CD14-positive monocyte (primary cell): Measurements from ENCODE around the gene VCAN. TPM values are rescaled to one million over a fixed set of nuclear protein-coding genes. Genes with fewer than 3 reads are reported as not detected.

Source experiments
- DNase-seq, 3 donors: peaks; one replicate each; pipeline ENCODE4 v3.0.0-alpha.2; 2011 to 2022
- H2AFZ ChIP-seq: 2 replicates; pipeline ENCODE4 v1.6.0; 2012; ENCODE audit warnings: mild to moderate bottlenecking, low read depth, low read length, inconsistent platforms; ENCODE audit not compliant: insufficient read depth, poor library complexity, severe bottlenecking
- H3K27ac ChIP-seq, 2 donors: 1 replicate in 1 of 2; 2 replicates in 1 of 2; pipeline ENCODE4 v1.5.1; 2012 to 2013; ENCODE audit warnings: low read length in 2 of 2, control low read depth in 1 of 2, inconsistent platforms in 1 of 2, low read depth in 1 of 2, mild to moderate bottlenecking in 1 of 2
- H3K27me3 ChIP-seq, 2 donors: one replicate each; pipeline versions ENCODE4 v1.6.0 to v1.6.1; 2011 to 2013; ENCODE audit warnings: low read length in 2 of 2; ENCODE audit not compliant: control insufficient read depth in 2 of 2, insufficient read depth in 2 of 2
- H3K36me3 ChIP-seq, 2 donors: replicated peaks in 1 of 2; 1 replicate in 1 of 2; 2 replicates in 1 of 2; pipeline versions ENCODE4 v1.5.1 to v1.6.1; 2012 to 2013; ENCODE audit warnings: low read length in 2 of 2, control low read depth in 1 of 2, inconsistent platforms in 1 of 2, mild to moderate bottlenecking in 1 of 2; ENCODE audit not compliant: insufficient read depth in 2 of 2, control insufficient read depth in 1 of 2
- H3K4me1 ChIP-seq, 2 donors: 1 replicate in 1 of 2; 2 replicates in 1 of 2; pipeline versions ENCODE4 v1.5.1 to v1.6.1; 2012 to 2013; ENCODE audit warnings: low read length in 2 of 2, control low read depth in 1 of 2, inconsistent platforms in 1 of 2, mild to moderate bottlenecking in 1 of 2, moderate library complexity in 1 of 2; ENCODE audit not compliant: insufficient read depth in 2 of 2, control insufficient read depth in 1 of 2
- H3K4me2 ChIP-seq: replicated peaks from 2 replicates; pipeline ENCODE3; 2012; ENCODE audit warnings: low read length, moderate library complexity, mild to moderate bottlenecking; ENCODE audit not compliant: poor library complexity, severe bottlenecking; ENCODE audit errors: extremely low read depth
- H3K4me3 ChIP-seq, 3 experiments: fragments of 200-600 bp in 1 of 3; sonication (generic) in 1 of 3; replicated peaks in 1 of 3; 1 replicate in 2 of 3; 2 replicates in 1 of 3; pipeline ENCODE4 v1.5.1; 2011 to 2013; ENCODE audit warnings: low read length in 3 of 3, mild to moderate bottlenecking in 3 of 3, control low read depth in 2 of 3, low read depth in 2 of 3, inconsistent platforms in 1 of 3, moderate library complexity in 1 of 3
- H3K79me2 ChIP-seq: 2 replicates; pipeline ENCODE4 v1.6.0; 2012; ENCODE audit warnings: mild to moderate bottlenecking, control low read depth, inconsistent platforms, low read length, moderate library complexity; ENCODE audit not compliant: insufficient read depth
- H3K9ac ChIP-seq: 2 replicates; pipeline ENCODE4 v1.6.0; 2017; ENCODE audit warnings: low read length, mild to moderate bottlenecking; ENCODE audit not compliant: insufficient read depth, poor library complexity, severe bottlenecking
- H3K9me3 ChIP-seq, 2 donors: replicated peaks in 1 of 2; 1 replicate in 1 of 2; 2 replicates in 1 of 2; pipeline versions ENCODE4 v1.5.1 to v1.6.1; 2012 to 2013; ENCODE audit warnings: low read length in 2 of 2, control low read depth in 1 of 2; ENCODE audit not compliant: control insufficient read depth in 1 of 2, insufficient read depth in 1 of 2
- H4K20me1 ChIP-seq: 2 replicates; pipeline ENCODE4 v1.6.0; 2012; ENCODE audit warnings: mild to moderate bottlenecking, low read length, control low read depth, moderate library complexity; ENCODE audit not compliant: insufficient read depth
- H3K27ac Mint-ChIP-seq, 7 donors: one replicate each; pipeline ENCODE4 v1.8.0; 2020; ENCODE audit warnings: mild to moderate bottlenecking in 7 of 7, mixed read lengths in 7 of 7, moderate library complexity in 6 of 7, inconsistent platforms in 2 of 7
- H3K27me3 Mint-ChIP-seq, 3 donors: one replicate each; pipeline ENCODE4 v1.8.0; 2021 to 2022; ENCODE audit warnings: low read depth in 3 of 3, mild to moderate bottlenecking in 3 of 3, mixed read lengths in 3 of 3, moderate library complexity in 3 of 3, inconsistent platforms in 1 of 3
- H3K36me3 Mint-ChIP-seq, 2 donors: one replicate each; pipeline ENCODE4 v1.8.0; 2020; ENCODE audit warnings: mixed read lengths in 2 of 2, inconsistent platforms in 1 of 2, mild to moderate bottlenecking in 1 of 2
- H3K4me1 Mint-ChIP-seq: one replicate; pipeline ENCODE4 v1.8.0; 2020; ENCODE audit warnings: mild to moderate bottlenecking, mixed read lengths
- H3K4me3 Mint-ChIP-seq, 2 donors: one replicate each; pipeline ENCODE4 v1.8.0; 2020; ENCODE audit warnings: mild to moderate bottlenecking in 2 of 2, mixed read lengths in 2 of 2, moderate library complexity in 1 of 2
- H3K9me3 Mint-ChIP-seq, 7 donors: one replicate each; pipeline ENCODE4 v1.8.0; 2020 to 2022; ENCODE audit warnings: mixed read lengths in 7 of 7, mild to moderate bottlenecking in 6 of 7, moderate library complexity in 6 of 7, inconsistent platforms in 2 of 7
- WGBS: methylation state at CpG from one replicate; pipeline ENCODE4 v1.1.5; 2013; ENCODE audit warnings: missing lambda C conversion rate; ENCODE audit not compliant: insufficient coverage; 5-methylcytosine and 5-hydroxymethylcytosine counted together
- intact Hi-C, 2 donors: fragments of 100-400 bp; cut with micrococcal nuclease; formaldehyde crosslinking; loops; one replicate each; pipeline versions ENCODE4 v1.15.0 to v1.15.1; 2023
- polyA plus RNA-seq, 3 donors: library from polyadenylated mRNA; depleted of rRNA in 1 of 3; unstranded in 2 of 3; stranded (reverse) in 1 of 3; fragments of 300-500 nt in 2 of 3; fragments of >200 nt in 1 of 3; fragmentation: Illumina TruSeq in 2 of 3; gene quantifications; 1 replicate in 2 of 3; 2 replicates in 1 of 3; pipeline ENCODE4 v1.2.3, GENCODE V29; 2012 to 2021
- TF ChIP-seq, protein P1 (sequence below): fragments of 200-600 bp; IDR thresholded peaks from one replicate; pipeline ENCODE4 v1.8.0; 2022; ENCODE audit warnings: antibody characterized with exemption, mild to moderate bottlenecking

VCAN gene
- polyA plus RNA-seq, 3 donors, result 417 to 844 (median 630) TPM

DNA sequence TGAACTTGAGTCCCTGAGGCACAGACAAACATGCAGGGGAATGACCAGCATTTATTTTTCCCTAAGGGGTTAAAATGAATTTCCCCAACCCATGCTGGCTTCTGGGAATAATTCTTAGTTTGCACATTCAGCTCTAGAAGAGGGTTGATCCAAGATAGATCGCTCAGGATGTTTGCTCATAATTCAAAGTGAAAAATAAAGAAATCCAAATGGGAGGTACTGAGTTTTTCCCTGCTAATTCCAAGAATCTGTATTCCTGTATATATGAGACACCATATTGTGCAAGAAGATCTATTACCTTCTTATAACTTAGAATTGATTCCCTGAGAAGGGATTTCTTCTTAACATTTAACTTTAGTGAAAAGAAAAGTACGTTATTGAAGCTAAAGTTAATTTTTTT, 96.2 kb downstream of the VCAN start:
- intact Hi-C loops, result loop anchor here in 1 of 2 donors (10.0 kb wide), 1 partner anchor 53 kb away; no protein-coding TSS in a partner anchor
- H3K4me1 Mint-ChIP-seq, result no peaks in the 10 kb centered on the region

DNA sequence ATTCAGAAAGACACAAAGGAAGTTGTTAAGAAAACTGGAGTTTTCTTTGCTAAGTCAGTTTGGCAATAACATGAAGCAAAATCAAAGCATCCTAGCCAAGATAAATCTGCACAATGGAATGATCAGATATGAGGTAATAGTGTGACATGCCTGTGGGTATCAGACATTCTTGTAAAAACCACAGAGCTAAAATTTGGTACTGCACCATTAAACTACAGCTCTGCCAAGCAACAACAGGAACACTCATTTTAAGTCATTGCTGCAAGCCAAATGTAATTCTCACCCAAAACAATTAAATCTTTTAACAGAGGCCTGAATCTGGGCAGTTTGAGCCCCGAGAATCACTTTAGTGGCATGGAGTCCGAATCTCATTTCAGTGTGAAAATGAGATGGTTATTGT, 96.6 kb downstream of the VCAN start:
- H3K36me3 ChIP-seq, result peaks cover 98 to 99% of the 10 kb centered on the region in 2 donors
- no peak overlapping the region for H2AFZ ChIP-seq
- Mint-ChIP-seq H3K4me3 (no peak overlapping the region), H3K27ac (no peak overlapping the region), H3K27me3 (no peaks in the 10 kb centered on the region), H3K4me1 (no peaks in the 10 kb centered on the region), H3K36me3 (peaks cover 85 to 93% of the 10 kb centered on the region in 2 donors), H3K9me3 (no peaks in the 10 kb centered on the region)
- intact Hi-C loops, result loop anchor here in 1 of 2 donors (10.0 kb wide), 1 partner anchor 53 kb away; no protein-coding TSS in a partner anchor
- no peaks in the 10 kb centered on the region for H3K4me1 ChIP-seq
- peaks cover 99% of the 10 kb centered on the region for H4K20me1 ChIP-seq
- no peak overlapping the region for H3K9ac ChIP-seq
- DNase-seq, result no peak
- no peak overlapping the region for H3K4me3 ChIP-seq
- TF ChIP-seq, protein P1, sequence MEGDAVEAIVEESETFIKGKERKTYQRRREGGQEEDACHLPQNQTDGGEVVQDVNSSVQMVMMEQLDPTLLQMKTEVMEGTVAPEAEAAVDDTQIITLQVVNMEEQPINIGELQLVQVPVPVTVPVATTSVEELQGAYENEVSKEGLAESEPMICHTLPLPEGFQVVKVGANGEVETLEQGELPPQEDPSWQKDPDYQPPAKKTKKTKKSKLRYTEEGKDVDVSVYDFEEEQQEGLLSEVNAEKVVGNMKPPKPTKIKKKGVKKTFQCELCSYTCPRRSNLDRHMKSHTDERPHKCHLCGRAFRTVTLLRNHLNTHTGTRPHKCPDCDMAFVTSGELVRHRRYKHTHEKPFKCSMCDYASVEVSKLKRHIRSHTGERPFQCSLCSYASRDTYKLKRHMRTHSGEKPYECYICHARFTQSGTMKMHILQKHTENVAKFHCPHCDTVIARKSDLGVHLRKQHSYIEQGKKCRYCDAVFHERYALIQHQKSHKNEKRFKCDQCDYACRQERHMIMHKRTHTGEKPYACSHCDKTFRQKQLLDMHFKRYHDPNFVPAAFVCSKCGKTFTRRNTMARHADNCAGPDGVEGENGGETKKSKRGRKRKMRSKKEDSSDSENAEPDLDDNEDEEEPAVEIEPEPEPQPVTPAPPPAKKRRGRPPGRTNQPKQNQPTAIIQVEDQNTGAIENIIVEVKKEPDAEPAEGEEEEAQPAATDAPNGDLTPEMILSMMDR, result no peak
- H3K9me3 ChIP-seq, result no peaks in the 10 kb centered on the region
- peak overlapping the region in 1 of 2 donors; percentile 40 for H3K27ac ChIP-seq
- no CpG with 5 or more reads among the region's 2 CpGs for WGBS
- H3K27me3 ChIP-seq, result no peaks in the 10 kb centered on the region
- peaks cover 4% of the 10 kb centered on the region for H3K79me2 ChIP-seq
- no peak overlapping the region for H3K4me2 ChIP-seq

More for the DNA sequence above, 96.2 kb downstream of the VCAN start:
- no peaks in the 10 kb centered on the region for H3K27me3 Mint-ChIP-seq
- TF ChIP-seq, protein P1, result no peak
- Histone ChIP-seq H3K9ac (no peak overlapping the region), H3K9me3 (no peaks in the 10 kb centered on the region), H2AFZ (no peak overlapping the region), H3K4me3 (no peak overlapping the region), H3K36me3 (peaks cover 99% of the 10 kb centered on the region in 2 donors), H4K20me1 (peaks cover 99% of the 10 kb centered on the region), H3K4me1 (no peaks in the 10 kb centered on the region), H3K79me2 (peaks cover 4% of the 10 kb centered on the region), H3K4me2 (no peak overlapping the region), H3K27me3 (no peaks in the 10 kb centered on the region), H3K27ac (peak overlapping the region in 1 of 2 donors; percentile 40)
- H3K4me3 Mint-ChIP-seq, result no peak overlapping the region
- no peaks in the 10 kb centered on the region for H3K9me3 Mint-ChIP-seq
- no peak overlapping the region for H3K27ac Mint-ChIP-seq
- peaks cover 88 to 93% of the 10 kb centered on the region in 2 donors for H3K36me3 Mint-ChIP-seq
- no CpG with 5 or more reads among the region's 2 CpGs for WGBS
- no peak for DNase-seq
